Ishikawa (cell line): ENCODE data around the gene ACER1.
A peak's percentile ranks its signal among the peaks of the same experiment; 100 is the strongest.

Experiments used
- CEBPB ChIP-seq: IDR thresholded peaks from 2 replicates; pipeline ENCODE4 v1.6.1; 2012
- CREB1 ChIP-seq: IDR thresholded peaks from 2 replicates; pipeline ENCODE4 v1.6.1; 2012; ENCODE audit warnings: low read depth
- EGR1 ChIP-seq: IDR thresholded peaks from 2 replicates; pipeline ENCODE4 v1.6.1; 2012
- EP300 ChIP-seq: IDR thresholded peaks from 2 replicates; pipeline ENCODE4 v1.6.1; 2012; ENCODE audit warnings: borderline replicate concordance
- FOXM1 ChIP-seq: IDR thresholded peaks from 2 replicates; pipeline ENCODE4 v1.6.1; 2012; ENCODE audit warnings: low read depth, borderline replicate concordance
- MAX ChIP-seq: IDR thresholded peaks from 2 replicates; pipeline ENCODE4 v1.6.1; 2012
- NFIC ChIP-seq: IDR thresholded peaks from 2 replicates; pipeline ENCODE4 v1.6.1; 2012
- RAD21 ChIP-seq: IDR thresholded peaks from 2 replicates; pipeline ENCODE4 v1.6.1; 2012; ENCODE audit warnings: low read depth
- TAF1 ChIP-seq: IDR thresholded peaks from 2 replicates; pipeline ENCODE4 v1.6.1; 2012; ENCODE audit warnings: low read depth, mild to moderate bottlenecking
- TCF12 ChIP-seq: IDR thresholded peaks from 2 replicates; pipeline ENCODE4 v1.6.1; 2012; ENCODE audit warnings: low read depth
- TEAD4 ChIP-seq: IDR thresholded peaks from 2 replicates; pipeline ENCODE4 v1.6.1; 2012
- YY1 ChIP-seq: IDR thresholded peaks from 2 replicates; pipeline ENCODE4 v1.6.1; 2012; ENCODE audit warnings: low read depth
- ZBTB7A ChIP-seq: IDR thresholded peaks from 2 replicates; pipeline ENCODE4 v1.6.1; 2012; ENCODE audit warnings: low read depth
- TF ChIP-seq, protein P1 (sequence below): IDR thresholded peaks from 2 replicates; pipeline ENCODE4 v1.6.1; 2012
- TF ChIP-seq, protein P2 (sequence below): IDR thresholded peaks from 2 replicates; pipeline ENCODE4 v1.6.1; 2012; ENCODE audit warnings: low read depth, mild to moderate bottlenecking

The ACER1 gene

GRCh38 chr19:6297202-6297601 lies 36.2 kb downstream of the ACER1 start:
- TF ChIP-seq RAD21: no peak
- TF ChIP-seq TEAD4: no peak
- TF ChIP-seq MAX: no peak
- TF ChIP-seq CREB1: no peak
- TF ChIP-seq CEBPB: no peak
- no peak for TF ChIP-seq TCF12
- no peak for TF ChIP-seq EGR1
- TF ChIP-seq ZBTB7A: no peak
- TF ChIP-seq FOXM1: no peak
- TF ChIP-seq, protein P1, sequence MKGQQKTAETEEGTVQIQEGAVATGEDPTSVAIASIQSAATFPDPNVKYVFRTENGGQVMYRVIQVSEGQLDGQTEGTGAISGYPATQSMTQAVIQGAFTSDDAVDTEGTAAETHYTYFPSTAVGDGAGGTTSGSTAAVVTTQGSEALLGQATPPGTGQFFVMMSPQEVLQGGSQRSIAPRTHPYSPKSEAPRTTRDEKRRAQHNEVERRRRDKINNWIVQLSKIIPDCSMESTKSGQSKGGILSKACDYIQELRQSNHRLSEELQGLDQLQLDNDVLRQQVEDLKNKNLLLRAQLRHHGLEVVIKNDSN: no peak
- TF ChIP-seq EP300: no peak
- TF ChIP-seq YY1: no peak
- TF ChIP-seq TAF1: no peak
- TF ChIP-seq NFIC: no peak
- TF ChIP-seq, protein P2, sequence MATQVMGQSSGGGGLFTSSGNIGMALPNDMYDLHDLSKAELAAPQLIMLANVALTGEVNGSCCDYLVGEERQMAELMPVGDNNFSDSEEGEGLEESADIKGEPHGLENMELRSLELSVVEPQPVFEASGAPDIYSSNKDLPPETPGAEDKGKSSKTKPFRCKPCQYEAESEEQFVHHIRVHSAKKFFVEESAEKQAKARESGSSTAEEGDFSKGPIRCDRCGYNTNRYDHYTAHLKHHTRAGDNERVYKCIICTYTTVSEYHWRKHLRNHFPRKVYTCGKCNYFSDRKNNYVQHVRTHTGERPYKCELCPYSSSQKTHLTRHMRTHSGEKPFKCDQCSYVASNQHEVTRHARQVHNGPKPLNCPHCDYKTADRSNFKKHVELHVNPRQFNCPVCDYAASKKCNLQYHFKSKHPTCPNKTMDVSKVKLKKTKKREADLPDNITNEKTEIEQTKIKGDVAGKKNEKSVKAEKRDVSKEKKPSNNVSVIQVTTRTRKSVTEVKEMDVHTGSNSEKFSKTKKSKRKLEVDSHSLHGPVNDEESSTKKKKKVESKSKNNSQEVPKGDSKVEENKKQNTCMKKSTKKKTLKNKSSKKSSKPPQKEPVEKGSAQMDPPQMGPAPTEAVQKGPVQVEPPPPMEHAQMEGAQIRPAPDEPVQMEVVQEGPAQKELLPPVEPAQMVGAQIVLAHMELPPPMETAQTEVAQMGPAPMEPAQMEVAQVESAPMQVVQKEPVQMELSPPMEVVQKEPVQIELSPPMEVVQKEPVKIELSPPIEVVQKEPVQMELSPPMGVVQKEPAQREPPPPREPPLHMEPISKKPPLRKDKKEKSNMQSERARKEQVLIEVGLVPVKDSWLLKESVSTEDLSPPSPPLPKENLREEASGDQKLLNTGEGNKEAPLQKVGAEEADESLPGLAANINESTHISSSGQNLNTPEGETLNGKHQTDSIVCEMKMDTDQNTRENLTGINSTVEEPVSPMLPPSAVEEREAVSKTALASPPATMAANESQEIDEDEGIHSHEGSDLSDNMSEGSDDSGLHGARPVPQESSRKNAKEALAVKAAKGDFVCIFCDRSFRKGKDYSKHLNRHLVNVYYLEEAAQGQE: no peak

- TF ChIP-seq, protein P1: peak; percentile 73
- TF ChIP-seq TEAD4 (0 out of 2 replicates have a peak, but pooled peaks have one; percentile 10), YY1 (no peak), TCF12 (0 out of 2 replicates have a peak, but pooled peaks have one; percentile 44)
Observed at GRCh38 chr19:6292006-6292405, 41.4 kb downstream of the ACER1 start.

DNA sequence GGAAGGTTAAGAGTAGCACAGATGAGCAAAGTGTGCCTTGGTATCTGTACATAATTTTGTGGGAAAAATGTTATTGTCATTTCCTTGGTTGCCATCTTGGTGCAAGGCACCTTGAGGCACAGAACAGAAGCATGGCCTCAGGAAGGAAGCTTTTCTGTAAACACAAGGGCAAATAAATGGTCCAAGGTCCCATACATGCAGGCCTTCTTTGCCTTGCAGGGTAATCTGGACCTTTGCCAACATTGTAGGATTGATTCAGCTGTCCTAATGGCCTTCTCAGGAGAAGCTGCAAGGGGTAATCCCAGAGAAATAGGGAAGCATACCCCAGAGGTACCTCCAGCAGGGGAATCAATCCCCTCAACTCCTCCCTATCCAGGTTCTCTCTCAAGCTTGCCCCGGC lies 44.7 kb downstream of the ACER1 start:
- TF ChIP-seq TAF1: no peak
- TF ChIP-seq RAD21: no peak
- no peak for TF ChIP-seq FOXM1
- no peak for TF ChIP-seq NFIC
- TF ChIP-seq, protein P1: no peak
- no peak for TF ChIP-seq TEAD4
- TF ChIP-seq YY1: no peak
- TF ChIP-seq EGR1: no peak
- TF ChIP-seq CEBPB: no peak
- no peak for TF ChIP-seq EP300
- no peak for TF ChIP-seq ZBTB7A
- no peak for TF ChIP-seq MAX
- no peak for TF ChIP-seq TCF12
- TF ChIP-seq, protein P2: no peak
- no peak for TF ChIP-seq CREB1

- TF ChIP-seq EGR1: no peak
- TF ChIP-seq, protein P2: no peak
- TF ChIP-seq TAF1: no peak
- TF ChIP-seq ZBTB7A: no peak
- no peak for TF ChIP-seq RAD21
- no peak for TF ChIP-seq TCF12
- no peak for TF ChIP-seq NFIC
- TF ChIP-seq EP300: no peak
- TF ChIP-seq MAX: no peak
- TF ChIP-seq CEBPB: no peak
- no peak for TF ChIP-seq TEAD4
Observed at GRCh38 chr19:6287269-6287885, 46.0 kb downstream of the ACER1 start.
